ENCODE data around the gene NCAPG.
A peak's percentile ranks its signal among the peaks of the same experiment; 100 is the strongest.
"Not testable (repeated sequence)": the region's sequence is repeated elsewhere in the genome, so short reads cannot be mapped to it uniquely, and the experiment has no call there.

Gene NCAPG

DNA sequence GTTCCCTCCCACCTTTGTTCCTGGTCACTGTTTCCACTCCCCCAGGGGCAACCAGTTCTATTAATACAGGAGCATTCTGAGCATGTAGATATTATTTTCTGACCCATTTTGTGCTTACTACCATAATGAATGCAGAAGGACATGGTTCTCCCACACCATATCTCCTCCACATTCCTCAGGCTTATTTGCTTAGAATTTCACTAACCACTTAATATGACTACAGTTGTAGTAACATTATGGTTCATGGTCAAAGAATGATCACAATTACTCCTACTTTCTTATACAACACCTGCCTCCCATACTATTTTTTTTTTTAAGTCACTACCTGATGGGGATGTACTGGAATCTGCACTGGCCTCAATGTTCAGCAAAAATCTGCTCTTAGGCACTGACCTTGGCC is 21.8 kb upstream of the NCAPG start:
- DNase-seq (ENCODE audit: low spot score) = no peak

DNA sequence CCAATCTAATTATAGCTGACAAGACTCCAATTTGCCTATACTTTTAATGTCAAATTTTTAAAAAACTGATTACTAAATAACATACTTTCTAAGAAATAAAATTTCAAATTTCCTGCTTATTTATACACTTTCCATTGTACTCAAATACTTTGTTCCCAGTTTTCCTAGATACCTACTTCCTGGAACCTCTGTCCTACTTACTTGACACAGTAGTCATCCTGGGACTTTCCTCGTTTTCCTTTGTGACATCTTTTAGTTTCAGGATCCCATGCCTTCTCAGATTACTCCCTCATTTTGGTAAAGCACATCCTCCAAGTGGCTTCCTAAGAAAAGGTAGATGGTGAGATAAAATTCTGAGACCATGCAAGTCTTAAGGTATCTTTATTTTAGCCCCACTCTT is 16.0 kb upstream of the NCAPG start:
- DNase-seq (ENCODE audit: low spot score) = no peak

DNA sequence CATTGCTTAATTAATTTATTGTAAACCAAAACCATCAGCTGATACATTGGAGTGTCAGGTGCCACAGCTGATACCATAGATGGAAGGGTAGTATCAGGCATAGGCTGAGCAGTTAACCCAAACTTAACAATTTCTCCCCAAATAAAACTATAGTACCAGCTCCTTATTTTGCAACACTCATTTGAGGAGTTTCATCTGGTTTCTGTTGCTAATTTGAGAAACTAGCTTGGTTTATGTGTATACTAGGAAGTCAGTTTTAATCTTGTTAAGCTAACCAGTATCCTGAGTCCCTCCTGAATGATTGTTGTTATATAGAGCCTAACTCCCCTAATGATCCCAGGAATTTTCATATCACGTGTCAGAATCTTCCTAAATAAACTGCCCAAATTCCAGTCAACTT is 13.0 kb upstream of the NCAPG start:
- no peak for DNase-seq (ENCODE audit: low spot score)

DNA sequence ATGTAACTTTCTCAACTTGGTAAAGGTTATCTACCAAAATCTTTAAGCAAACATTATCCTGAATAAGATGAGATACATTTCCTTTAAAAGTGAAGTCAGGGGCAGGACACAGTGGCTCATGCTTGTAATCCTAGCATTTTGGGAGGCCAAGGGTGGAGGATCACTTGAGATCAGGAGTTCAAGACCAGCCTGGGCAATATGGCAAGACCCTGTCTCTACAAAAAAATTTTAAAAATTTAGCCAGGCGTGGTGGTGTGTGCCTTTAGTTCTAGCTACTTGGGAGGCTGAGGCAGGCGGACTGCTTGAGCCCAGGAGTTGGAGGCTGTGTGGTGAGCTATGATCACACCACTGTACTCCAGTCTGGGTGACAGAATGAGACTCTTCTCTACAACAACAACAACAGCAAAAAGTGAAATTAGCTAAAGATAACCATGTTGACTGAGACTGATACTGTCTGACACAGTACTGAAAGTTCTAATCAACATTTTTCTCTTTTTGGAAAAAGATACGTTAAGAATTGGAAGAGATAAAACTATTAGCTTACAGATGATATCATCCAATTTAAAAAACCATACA is 5.1 kb upstream of the NCAPG start:
- no peak for DNase-seq (ENCODE audit: low spot score)

DNA sequence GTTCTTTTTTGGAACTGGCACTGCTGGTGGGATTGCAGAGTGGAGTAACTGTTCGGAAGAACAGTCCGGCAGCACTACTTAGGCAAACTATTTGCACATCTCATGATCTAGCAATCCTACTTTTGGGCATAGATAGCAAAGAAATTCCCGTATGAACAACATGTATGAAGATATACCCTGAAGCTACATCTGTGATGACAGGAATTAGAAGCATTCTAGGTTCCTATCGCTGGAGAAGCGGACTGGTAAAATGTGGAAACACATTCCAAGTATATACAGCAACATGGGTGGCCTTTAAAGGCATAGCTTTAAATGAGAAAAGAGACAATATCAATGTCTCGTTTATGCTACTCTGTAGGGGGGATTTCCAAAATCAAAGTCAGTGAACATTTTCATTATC is 3.3 kb upstream of the NCAPG start:
- no peak for DNase-seq (ENCODE audit: low spot score)

DNA sequence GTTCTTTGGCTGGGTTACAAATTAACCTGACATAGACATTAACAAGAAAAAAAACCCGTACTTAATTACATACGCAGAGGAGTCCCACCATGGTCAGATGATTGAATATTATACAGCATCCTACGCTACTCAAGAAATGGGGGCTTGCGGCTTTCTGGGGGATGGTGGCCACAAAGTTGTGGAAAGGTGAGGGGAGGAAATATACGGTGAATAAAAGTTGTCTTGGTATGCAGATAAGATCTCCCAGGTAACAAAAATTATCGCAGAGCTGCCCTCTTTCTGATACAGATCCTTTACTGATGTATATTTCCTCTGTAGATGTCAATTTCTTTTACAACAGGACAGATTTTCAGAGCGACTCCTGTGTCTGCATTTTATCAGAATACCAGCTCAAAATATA is 1.1 kb upstream of the NCAPG start:
- DNase-seq (ENCODE audit: low spot score) = no peak

DNA sequence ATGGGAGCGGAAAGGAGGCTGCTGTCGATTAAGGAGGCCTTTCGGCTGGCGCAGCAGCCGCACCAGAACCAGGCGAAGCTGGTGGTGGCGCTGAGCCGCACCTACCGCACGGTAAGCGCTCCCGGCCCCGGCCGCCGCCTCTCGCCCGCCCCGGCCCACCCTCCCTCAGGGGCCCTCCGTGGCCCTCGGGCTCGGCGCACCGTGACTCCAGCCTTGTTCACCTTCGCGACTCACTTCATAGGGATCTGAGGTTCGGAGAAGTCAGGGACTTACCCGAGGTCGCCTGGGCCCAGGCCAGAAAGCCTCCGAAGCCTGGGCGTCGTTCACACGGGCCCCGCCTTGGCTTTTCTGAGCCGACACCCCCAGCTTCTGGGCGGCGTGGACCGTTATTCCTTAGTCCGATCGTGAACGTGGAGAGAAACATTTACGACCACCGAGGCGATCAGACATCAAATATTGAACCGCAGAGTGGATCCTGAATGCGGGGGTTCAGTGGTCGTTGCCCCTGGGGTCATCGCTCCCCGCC is 362 bp downstream of the NCAPG start:
- no peak for DNase-seq (ENCODE audit: low spot score)

DNA sequence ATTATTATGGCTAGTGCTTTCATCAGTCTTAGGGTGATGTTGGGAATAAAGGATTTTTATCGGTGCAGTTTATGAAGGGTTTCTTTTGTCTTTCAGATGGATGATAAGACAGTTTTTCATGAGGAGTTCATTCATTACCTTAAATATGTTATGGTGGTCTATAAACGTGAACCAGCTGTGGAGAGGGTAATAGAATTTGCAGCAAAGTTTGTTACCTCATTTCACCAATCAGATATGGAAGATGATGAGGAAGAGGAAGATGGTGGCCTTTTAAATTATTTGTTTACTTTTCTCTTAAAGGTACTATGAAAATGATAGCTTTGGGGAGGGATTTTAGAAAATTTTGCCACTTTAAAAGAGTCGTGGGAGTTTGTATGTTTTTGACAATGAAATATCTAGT is 1.3 kb downstream of the NCAPG start:
- DNase-seq (ENCODE audit: low spot score) = no peak

DNA sequence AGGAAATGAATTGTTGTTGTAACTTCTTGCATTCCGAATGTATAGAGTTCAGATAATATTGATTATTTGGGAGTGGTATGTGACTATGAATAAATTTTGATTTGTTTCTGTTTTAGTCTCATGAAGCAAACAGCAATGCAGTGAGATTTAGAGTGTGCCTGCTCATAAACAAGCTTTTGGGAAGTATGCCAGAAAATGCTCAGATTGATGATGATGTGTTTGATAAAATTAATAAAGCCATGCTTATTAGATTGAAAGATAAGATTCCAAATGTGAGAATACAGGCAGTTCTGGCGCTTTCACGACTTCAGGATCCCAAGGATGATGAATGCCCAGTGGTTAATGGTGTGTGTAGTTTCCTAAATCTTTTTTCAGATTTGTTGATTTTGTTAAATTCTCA is 2.0 kb downstream of the NCAPG start:
- DNase-seq (ENCODE audit: low spot score) = no peak

DNA sequence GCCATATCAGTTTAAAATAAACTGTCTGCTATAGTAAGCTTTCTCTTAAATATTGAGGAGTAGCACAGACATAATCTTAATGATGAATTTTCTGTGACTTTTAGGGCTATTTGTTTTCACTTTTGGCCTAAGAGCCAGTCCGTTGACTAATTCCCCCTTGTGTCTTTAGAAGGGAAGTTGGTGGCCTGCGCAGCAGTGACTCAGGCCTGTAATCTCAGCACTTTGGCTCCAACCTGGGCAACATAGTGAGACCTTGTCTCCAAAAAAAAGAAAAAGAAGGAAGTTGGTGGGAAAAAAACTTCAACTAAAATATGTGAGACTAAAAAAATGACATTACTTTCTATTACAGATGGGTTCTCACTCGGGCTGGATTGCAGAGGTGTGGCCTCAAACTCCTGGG is 3.4 kb downstream of the NCAPG start:
- no peak for DNase-seq (ENCODE audit: low spot score)

DNA sequence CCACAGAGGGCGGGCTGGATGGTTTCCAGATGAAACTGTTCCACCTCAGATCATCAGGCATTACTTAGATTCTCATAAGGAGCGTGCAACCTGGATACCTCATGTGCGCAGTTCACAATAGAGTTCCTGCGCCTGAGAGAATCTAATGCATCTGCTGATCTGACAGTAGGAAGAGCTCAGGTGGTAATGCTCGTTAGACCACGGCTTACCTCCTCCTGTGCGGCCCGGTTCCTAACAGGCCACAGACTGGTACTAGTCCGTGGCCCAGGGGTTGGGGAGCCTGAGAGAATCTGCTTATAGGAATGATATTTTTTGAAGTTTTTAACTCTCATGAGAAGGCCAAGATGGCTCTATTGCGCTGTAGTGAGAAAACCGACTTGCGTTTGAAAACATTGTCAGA is 5.4 kb downstream of the NCAPG start:
- no peak for DNase-seq (ENCODE audit: low spot score)

DNA sequence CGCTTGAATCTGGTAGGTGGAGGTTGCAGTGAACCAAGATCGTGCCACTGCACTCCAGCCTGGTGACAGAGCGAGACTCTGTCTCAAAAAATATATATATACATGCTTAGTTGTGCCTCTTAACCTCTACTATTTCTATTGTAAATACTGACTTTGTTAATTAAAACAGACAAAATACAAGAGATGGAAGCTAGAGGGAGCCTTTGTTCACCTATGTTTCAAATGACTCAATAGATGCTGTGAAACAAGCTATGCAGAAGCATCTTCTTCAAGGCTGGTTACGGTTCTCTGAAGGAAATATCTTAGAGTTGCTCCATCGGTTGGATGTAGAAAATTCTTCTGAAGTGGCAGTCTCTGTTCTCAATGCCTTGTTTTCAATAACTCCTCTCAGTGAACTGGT is 6.2 kb downstream of the NCAPG start:
- peak; percentile 58 for DNase-seq (ENCODE audit: low spot score)

DNA sequence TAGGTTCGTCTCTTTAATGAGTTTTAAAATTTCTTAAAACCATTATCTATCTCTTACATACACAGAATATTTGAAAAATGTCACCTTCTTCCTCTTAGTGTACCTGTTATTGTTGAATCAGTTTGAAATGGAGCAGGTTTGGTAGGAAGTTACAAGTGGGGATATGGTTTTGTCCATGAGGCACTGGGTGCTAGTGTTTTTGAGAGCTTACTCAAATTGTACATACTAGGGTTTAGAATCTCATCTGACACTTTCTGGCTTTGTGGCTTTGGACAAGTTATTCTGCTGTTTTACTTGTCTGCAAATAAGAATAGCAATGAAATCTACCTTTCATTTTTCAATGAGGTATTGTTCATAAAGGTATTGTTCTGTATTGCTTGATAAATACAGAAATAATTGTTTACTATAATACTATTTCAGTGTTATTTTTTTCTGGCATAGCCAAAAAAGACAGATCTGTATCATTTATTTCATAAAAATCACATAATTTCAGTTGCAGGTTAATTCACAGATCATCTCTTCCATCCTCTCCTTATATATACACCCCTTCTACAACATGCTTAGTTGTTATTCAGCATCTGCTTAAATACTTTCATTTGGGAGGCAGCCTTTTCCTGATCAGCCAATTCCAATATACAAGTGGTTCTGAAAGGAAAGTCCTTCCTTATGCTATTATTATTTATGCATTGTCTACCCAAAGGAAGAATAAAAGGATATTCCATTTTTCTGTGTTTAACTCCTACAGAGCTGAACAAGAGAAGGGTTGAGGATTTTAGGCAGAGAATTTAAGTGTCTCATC is 13.3 kb downstream of the NCAPG start:
- DNase-seq (ENCODE audit: low spot score) = no peak

DNA sequence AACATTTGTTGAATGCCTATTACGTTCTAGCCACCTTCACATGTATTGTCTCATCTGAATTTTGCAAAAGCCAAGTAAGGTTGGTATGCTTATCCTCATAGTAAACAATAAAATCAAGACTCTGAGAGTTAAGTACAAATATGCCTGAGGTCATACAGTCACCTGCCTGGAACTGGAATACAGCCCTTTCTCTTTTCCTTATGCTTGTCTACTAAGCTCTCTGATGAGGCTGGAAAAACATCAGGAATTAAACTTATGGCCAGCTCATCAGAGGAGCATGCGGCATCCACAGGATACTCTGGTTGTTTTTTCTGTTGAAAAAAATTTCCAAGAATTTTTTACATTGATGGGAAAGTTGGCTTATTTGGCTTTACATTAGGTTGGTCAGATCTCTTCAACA is 35.5 kb downstream of the NCAPG start:
- DNase-seq (ENCODE audit: low spot score) = no peak

DNA sequence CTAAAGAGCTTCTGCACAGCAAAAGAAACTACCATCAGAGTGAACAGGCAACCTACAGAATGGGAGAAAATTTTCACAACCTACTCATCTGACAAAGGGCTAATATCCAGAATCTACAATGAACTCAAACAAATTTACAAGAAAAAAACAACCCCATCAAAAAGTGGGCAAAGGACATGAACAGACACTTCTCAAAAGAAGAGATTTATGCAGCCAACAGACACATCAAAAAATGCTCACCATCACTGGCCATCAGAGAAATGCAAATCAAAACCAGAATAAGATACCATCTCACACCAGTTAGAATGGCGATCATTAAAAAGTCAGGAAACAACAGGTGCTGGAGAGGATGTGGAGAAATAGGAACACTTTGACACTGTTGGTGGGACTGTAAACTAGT is 39.5 kb downstream of the NCAPG start:
- not testable (repeated sequence) for DNase-seq (ENCODE audit: low spot score)

DNA sequence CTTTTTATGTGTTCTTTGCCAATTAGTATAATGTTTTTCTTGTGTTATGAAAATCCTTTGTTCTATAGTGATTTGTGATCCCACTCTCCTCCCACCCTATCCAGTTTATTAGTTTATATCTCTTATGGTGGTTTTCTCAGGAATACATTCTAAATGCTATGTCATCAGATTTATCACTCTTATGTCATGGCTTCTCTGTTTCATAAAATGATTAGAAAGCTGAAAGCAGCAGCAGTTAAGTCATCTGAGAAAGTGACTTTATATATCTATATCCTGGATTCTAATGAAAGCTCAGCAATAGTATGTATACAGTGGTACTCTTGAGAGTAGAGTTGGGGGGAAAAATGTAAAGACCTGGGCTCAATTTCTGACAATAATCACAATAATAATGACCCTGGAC is 41.2 kb downstream of the NCAPG start:
- no peak for DNase-seq (ENCODE audit: low spot score)

DNA sequence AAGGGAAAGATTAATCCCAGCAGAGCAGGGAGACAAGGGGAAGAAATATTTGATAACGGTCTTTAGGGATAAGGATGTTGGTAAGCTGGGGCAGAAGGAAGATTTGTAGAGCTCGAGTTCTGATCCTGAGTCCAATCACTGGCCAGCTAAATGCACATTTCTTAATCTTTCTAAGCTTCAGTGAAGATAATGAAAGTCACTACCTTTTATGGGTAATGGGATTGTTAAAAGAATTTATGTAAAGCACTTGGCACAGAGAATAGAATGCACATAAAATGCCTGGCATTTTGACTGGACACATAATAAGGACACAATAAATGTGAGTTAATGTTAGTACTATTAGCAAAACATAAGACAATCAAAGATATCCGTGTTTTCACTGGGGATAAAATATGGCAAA is 43.3 kb downstream of the NCAPG start:
- DNase-seq (ENCODE audit: low spot score) = no peak

DNA sequence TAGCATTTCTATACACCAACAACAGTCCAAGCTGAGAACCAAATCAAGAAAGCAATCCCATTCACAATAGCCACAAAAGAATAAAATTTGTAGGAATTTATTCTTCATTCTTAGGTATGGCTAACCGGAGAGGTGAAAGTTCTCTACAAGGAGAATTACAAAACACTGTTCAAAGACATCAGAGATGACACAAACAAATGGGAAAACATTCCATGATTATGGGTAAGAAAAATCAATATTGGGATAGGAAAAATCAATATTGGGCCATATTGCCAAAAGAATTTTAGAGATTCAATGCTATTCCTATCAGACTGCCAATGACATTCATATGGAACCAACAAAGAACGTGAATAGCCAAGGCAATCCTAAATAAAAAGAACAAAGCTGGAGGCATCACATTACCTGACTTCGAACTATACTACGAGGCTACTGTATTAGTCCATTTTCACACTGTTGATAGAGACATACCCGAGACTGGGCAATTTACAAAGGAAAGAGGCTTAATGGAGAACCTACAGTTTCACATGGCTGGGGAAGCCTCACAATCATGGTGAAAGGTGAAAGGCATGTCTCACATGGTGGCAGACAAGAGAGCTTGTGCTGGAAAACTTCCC is 49.1 kb downstream of the NCAPG start:
- no peak for DNase-seq (ENCODE audit: low spot score)

DNA sequence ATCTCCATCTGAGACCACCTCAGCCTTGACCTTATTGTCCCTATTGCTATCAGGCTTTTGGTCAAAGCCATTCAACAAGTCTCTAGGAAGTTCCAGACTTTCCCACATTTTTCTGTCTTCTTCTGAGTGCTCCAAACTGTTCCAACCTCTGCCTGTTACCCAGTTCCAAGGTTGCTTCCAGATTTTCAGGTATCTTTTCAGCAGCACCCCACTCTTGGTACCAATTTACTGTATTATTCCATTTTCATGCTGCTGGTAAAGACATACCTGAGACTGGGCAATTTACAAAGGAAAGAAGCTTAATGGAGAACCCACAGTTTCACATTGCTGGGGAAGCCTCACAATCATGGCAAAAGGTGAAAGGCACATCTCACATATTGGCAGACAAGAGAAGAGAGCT is 51.1 kb downstream of the NCAPG start:
- DNase-seq (ENCODE audit: low spot score) = not testable (repeated sequence)

DNA sequence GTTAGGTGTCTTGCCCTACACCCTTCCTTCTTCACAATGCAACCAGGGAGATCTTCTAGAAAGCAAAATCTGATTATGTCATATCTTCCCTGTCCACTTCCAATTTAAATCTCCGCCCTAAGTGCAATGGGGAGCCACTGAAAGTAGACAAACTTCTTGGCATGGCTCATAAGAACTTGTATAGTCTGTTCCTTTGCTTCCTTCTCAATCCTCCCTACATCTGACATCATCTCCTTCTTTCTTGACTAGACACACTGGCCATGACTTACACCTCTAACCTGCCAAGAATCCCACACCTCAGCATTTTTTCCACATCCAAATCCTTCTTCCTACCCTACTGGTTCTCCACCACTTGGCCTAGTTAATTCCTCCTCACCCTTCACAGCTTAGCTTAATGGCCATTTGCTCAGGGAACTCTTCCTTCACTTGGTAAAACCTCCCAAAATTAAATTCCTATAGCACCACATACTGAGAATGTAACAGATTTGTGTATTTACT is 55.1 kb downstream of the NCAPG start:
- no peak for DNase-seq (ENCODE audit: low spot score)

DNA sequence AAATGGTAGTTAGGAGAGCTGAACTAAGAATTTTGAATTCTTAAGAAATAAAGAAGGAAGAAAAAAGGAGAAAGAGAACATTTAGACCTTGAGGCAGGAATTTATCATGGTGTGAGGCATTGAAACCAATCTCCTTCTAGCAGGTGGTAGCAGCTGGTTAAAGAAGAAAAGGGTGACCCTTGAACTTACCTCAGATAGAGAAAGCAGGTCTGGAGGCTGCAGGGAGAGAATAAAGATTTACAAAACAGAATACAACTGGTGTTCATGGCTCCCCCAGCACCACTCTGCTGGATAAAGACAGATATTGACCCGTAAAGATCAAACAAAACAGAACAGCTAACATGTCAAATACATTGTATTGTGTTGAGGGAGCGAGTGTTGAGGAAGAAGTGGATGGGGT is 56.0 kb downstream of the NCAPG start:
- DNase-seq (ENCODE audit: low spot score) = no peak

DNA sequence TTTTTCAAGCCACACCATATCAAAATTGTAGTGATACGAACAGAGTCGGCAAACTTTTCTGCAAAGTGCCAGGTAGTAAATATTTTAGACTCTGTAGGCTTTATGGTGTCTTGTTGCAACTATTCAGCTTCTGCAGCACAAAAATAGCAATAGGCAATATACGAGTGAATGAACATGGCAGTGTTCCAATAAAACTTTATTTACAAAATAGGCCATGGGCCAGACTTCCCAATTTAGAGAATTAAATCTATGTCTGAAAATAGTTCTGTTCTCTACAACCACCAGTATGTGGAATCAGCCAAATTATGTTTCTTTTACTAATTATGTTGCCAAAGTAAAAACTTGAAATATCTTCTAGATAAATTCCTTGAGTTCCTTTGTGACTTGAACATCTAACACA is 56.5 kb downstream of the NCAPG start:
- DNase-seq (ENCODE audit: low spot score) = no peak

DNA sequence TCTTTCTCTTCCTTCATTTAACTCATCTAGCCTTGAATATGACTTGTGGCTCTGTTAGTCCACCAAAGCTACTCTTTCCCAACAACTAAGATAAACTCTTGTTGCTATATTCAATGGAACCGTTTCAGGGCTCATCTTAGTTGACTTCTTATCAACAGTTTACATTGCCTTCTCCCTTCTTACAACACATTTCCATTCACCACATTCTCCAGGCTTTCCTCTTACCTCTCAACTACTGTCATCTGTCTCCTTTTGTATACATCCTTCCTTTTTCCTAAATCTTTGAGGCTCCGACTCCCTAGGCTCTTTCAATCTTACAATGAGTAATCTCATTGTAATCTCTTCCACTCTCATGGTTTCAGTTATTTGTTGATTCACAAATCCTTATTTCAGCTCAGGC is 58.5 kb downstream of the NCAPG start:
- no peak for DNase-seq (ENCODE audit: low spot score)

Measured in CD4-positive, alpha-beta T cell treated with Interleukin-15 for 4 hours (primary cell).